Measurements from ENCODE around the gene KLHL28. TPM values are rescaled to one million over a fixed set of nuclear protein-coding genes. Genes with fewer than 3 reads are reported as not detected.

KLHL28 gene
- total RNA-seq, 1 donor from 2014 or later: 25.3 TPM

- ATAC-seq (ENCODE audit: low read depth): no peak
- DNase-seq: no peak
- Mint-ChIP-seq H3K27ac (no peak overlapping the region), H3K9me3 (peaks cover 8% of the 10 kb centered on the region), H3K27me3 (peaks cover 2% of the 10 kb centered on the region), H3K4me3 (no peak overlapping the region), H3K4me1 (no peaks in the 10 kb centered on the region), H3K36me3 (ENCODE audit: low read depth) (peaks cover 2% of the 10 kb centered on the region)
- no peak for TF ChIP-seq CTCF (IDR thresholded peaks at IDR 0.05)
- ChIA-PET POLR2A (no interaction called here), CTCF (no interaction called here)
- intact Hi-C loops (cut with micrococcal nuclease): no loop called here
Measured at GRCh38 chr14:44887596-44887955, 74.2 kb downstream of the KLHL28 start.

- no peak overlapping the region for H3K4me3 Mint-ChIP-seq
- POLR2A ChIA-PET: no interaction called here
- intact Hi-C loops (cut with micrococcal nuclease): no loop called here
- DNase-seq (no peak), ATAC-seq (ENCODE audit: low read depth) (no peak)
- TF ChIP-seq CTCF (IDR thresholded peaks at IDR 0.05): no peak
- H3K9me3 Mint-ChIP-seq: peaks cover 12% of the 10 kb centered on the region
- CTCF ChIA-PET: no interaction called here
- H3K36me3 Mint-ChIP-seq (ENCODE audit: low read depth): peaks cover 4% of the 10 kb centered on the region
- H3K27ac Mint-ChIP-seq: no peak overlapping the region
- H3K27me3 Mint-ChIP-seq: peaks cover 2% of the 10 kb centered on the region
- H3K4me1 Mint-ChIP-seq: no peaks in the 10 kb centered on the region
Measured at GRCh38 chr14:44886860-44887595, 74.7 kb downstream of the KLHL28 start.

GRCh38 chr14:44880791-44881190 lies 81.0 kb downstream of the KLHL28 start:
- Mint-ChIP-seq H3K27me3 (peaks cover 20% of the 10 kb centered on the region), H3K9me3 (peaks cover 24% of the 10 kb centered on the region), H3K4me1 (no peaks in the 10 kb centered on the region), H3K36me3 (ENCODE audit: low read depth) (peaks cover 7% of the 10 kb centered on the region), H3K27ac (no peak overlapping the region), H3K4me3 (no peak overlapping the region)
- ChIA-PET POLR2A (interaction anchor here (0.7 kb wide), 1 partner anchor 531 kb away, joined by 5 read pairs; no protein-coding TSS in a partner anchor), CTCF (no interaction called here)
- no peak for TF ChIP-seq CTCF (IDR thresholded peaks at IDR 0.05)
- no peak for ATAC-seq (ENCODE audit: low read depth)
- intact Hi-C loops (cut with micrococcal nuclease): no loop called here
- DNase-seq: no peak

Other genes starting within 250 kb of the KLHL28 start
- gene TOGARAM1, start 243 bp upstream of the KLHL28 start, total RNA-seq: 12.7 and 16.9 TPM in 2 replicates
- 46.0 and 53.4 TPM in 2 replicates for gene PRPF39, start 122.2 kb upstream of the KLHL28 start, total RNA-seq
- 54.8 and 58.3 TPM in 2 replicates for gene FKBP3, start 172.5 kb upstream of the KLHL28 start, total RNA-seq
- gene FANCM, start 174.0 kb upstream of the KLHL28 start, total RNA-seq: 9.0 and 13.4 TPM in 2 replicates